Testis (tissue), 2 donors: ENCODE results near the gene NDUFAF3.

Experiments used
- CTCF ChIP-seq, 3 experiments: fragments of 450-650 bp in 2 of 3; fragments of 200-600 bp in 1 of 3; sonication (generic) in 1 of 3; IDR thresholded peaks; one replicate each; pipeline ENCODE4 v1.5.1; 2016 to 2019; ENCODE audit warnings: antibody characterized with exemption in 3 of 3, mild to moderate bottlenecking in 2 of 3, moderate library complexity in 1 of 3
- POLR2A ChIP-seq: fragments of 450-650 bp; IDR thresholded peaks from one replicate; pipeline ENCODE4 v1.6.1; 2017; ENCODE audit warnings: antibody characterized with exemption, mild to moderate bottlenecking, moderate library complexity

DNA sequence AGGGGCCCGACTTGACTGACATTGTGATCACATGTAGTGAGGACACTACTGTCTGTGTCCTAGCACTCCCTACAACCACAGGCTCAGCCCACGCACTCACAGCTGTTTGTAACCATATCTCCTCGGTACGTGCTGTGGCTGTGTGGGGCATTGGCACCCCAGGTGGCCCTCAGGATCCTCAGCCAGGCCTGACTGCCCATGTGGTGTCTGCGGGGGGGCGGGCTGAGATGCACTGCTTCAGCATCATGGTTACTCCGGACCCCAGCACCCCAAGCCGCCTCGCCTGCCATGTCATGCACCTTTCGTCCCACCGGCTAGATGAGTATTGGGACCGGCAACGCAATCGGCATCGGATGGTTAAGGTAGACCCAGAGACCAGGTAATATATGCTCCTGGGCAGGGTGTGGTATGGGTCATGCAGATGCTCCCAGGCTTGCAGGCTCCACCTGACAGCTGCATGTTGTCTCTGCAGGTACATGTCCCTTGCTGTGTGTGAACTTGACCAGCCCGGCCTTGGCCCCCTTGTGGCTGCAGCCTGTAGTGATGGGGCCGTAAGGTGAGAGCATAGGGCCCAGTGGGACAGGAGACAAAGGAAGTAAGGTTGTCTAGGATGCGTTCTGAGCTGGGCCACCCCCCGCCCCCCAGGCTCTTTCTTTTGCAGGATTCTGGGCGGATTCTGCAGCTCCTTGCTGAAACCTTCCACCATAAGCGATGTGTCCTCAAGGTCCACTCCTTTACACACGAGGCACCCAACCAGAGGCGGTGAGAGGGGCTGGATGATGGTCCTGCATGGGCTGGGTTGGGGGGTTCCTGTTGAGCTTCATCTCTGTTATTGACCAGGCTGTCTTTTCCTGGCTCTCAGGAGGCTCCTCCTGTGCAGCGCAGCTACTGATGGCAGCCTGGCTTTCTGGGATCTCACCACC is 7.9 kb upstream of the NDUFAF3 start:
- TF ChIP-seq CTCF (IDR thresholded peaks at IDR 0.05) (peak; percentile 24 to 57 (median 38)), POLR2A (no peak)
